Parathyroid adenoma (tissue), 2 donors: ENCODE results near the gene TMEM9.

Experiments
- H2AFZ ChIP-seq: fragments of 300-600 bp; sonication (generic); one replicate; pipeline ENCODE4 v1.7.0; 2017; ENCODE audit warnings: antibody characterized with exemption, mild to moderate bottlenecking
- H3K27ac ChIP-seq: fragments of 300-600 bp; sonication (generic); one replicate; pipeline ENCODE4 v1.7.0; 2017
- H3K27me3 ChIP-seq: fragments of 300-600 bp; sonication (generic); one replicate; pipeline ENCODE4 v1.7.0; 2017; ENCODE audit warnings: low read length; ENCODE audit not compliant: control insufficient read depth, insufficient read depth
- H3K36me3 ChIP-seq: fragments of 300-600 bp; sonication (generic); one replicate; pipeline ENCODE4 v1.7.0; 2017; ENCODE audit warnings: low read length; ENCODE audit not compliant: control insufficient read depth, insufficient read depth
- H3K4me1 ChIP-seq: fragments of 300-600 bp; sonication (generic); one replicate; pipeline ENCODE4 v1.7.0; 2017; ENCODE audit warnings: control low read depth
- H3K4me2 ChIP-seq: fragments of 300-600 bp; sonication (generic); one replicate; pipeline ENCODE4 v1.7.0; 2017; ENCODE audit warnings: low read length
- H3K4me3 ChIP-seq: fragments of 300-600 bp; sonication (generic); one replicate; pipeline ENCODE4 v1.7.0; 2017; ENCODE audit warnings: low read depth, low read length
- H3K79me2 ChIP-seq: fragments of 300-600 bp; sonication (generic); one replicate; pipeline ENCODE4 v1.7.0; 2017; ENCODE audit warnings: control low read depth
- H3K9ac ChIP-seq: fragments of 300-600 bp; sonication (generic); one replicate; pipeline ENCODE4 v1.7.0; 2017; ENCODE audit warnings: mild to moderate bottlenecking
- H3K9me3 ChIP-seq: fragments of 300-600 bp; sonication (generic); one replicate; pipeline ENCODE4 v1.7.0; 2017; ENCODE audit warnings: low read length; ENCODE audit not compliant: control insufficient read depth
- TF ChIP-seq, protein P1 (sequence below): fragments of 300-600 bp; sonication (generic); IDR thresholded peaks from one replicate; pipeline ENCODE4 v1.7.0; 2017; ENCODE audit warnings: antibody characterized with exemption, mild to moderate bottlenecking
- donor health status: primary hyperparathyroidism.

Gene TMEM9

GRCh38 chr1:201112926-201113325, 41.3 kb downstream of the TMEM9 start:
- no peaks in the 10 kb centered on the region for H3K27me3 ChIP-seq
- H3K4me2 ChIP-seq = no peak overlapping the region
- no peaks in the 10 kb centered on the region for H3K79me2 ChIP-seq
- no peaks in the 10 kb centered on the region for H3K9me3 ChIP-seq
- no peak overlapping the region for H3K4me3 ChIP-seq
- TF ChIP-seq, protein P1, sequence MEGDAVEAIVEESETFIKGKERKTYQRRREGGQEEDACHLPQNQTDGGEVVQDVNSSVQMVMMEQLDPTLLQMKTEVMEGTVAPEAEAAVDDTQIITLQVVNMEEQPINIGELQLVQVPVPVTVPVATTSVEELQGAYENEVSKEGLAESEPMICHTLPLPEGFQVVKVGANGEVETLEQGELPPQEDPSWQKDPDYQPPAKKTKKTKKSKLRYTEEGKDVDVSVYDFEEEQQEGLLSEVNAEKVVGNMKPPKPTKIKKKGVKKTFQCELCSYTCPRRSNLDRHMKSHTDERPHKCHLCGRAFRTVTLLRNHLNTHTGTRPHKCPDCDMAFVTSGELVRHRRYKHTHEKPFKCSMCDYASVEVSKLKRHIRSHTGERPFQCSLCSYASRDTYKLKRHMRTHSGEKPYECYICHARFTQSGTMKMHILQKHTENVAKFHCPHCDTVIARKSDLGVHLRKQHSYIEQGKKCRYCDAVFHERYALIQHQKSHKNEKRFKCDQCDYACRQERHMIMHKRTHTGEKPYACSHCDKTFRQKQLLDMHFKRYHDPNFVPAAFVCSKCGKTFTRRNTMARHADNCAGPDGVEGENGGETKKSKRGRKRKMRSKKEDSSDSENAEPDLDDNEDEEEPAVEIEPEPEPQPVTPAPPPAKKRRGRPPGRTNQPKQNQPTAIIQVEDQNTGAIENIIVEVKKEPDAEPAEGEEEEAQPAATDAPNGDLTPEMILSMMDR = no peak
- no peak overlapping the region for H3K9ac ChIP-seq
- no peaks in the 10 kb centered on the region for H3K36me3 ChIP-seq
- no peak overlapping the region for H3K27ac ChIP-seq
- H3K4me1 ChIP-seq = no peaks in the 10 kb centered on the region
- no peak overlapping the region for H2AFZ ChIP-seq

- Histone ChIP-seq H2AFZ (no peak within 1 kb of the TSS), H3K4me1 (no peaks in the 10 kb centered on the region), H3K9me3 (no peaks in the 10 kb centered on the region), H3K79me2 (no peaks in the 10 kb centered on the region), H3K27ac (no peak within 1 kb of the TSS), H3K4me3 (no peak within 1 kb of the TSS), H3K27me3 (no peaks in the 10 kb centered on the region), H3K9ac (no peak within 1 kb of the TSS), H3K4me2 (no peak within 1 kb of the TSS), H3K36me3 (no peaks in the 10 kb centered on the region)
- TF ChIP-seq, protein P1 = no peak
Observed at GRCh38 chr1:201112173-201112731, 42.0 kb downstream of the TMEM9 start, which contains the start of gene CACNA1S. CACNA1S (minus strand) TSS chr1:201112426; CDS start chr1:201112339, 87 bp downstream.

- Histone ChIP-seq H2AFZ (no peak overlapping the region), H3K9ac (no peak overlapping the region), H3K36me3 (no peaks in the 10 kb centered on the region), H3K4me3 (no peak overlapping the region), H3K4me1 (no peaks in the 10 kb centered on the region), H3K9me3 (no peaks in the 10 kb centered on the region), H3K4me2 (no peak overlapping the region), H3K27me3 (no peaks in the 10 kb centered on the region), H3K79me2 (no peaks in the 10 kb centered on the region), H3K27ac (no peak overlapping the region)
- TF ChIP-seq, protein P1 = no peak
Observed at GRCh38 chr1:201111672-201112071, 42.6 kb downstream of the TMEM9 start.

DNA sequence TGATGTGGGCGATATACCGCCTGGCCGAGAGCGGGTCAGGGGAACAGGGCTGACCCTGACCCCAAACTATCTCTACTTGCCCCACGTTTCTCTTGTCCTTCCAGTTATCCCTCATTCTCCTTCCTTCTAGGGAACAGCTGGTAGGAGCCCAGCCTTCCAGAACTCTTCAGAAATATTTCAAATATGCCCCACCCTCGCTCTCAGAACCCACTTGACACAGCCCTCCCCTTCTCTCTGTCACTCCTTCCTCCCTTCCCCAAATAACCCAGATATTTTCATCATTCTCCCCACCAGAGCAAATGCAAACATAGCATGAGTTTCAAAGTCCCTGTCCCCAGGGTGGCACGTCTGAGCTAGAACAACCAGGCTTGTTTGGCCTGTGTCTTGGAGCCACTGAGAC, 43.1 kb downstream of the TMEM9 start:
- no peaks in the 10 kb centered on the region for H3K79me2 ChIP-seq
- H3K27me3 ChIP-seq = no peaks in the 10 kb centered on the region
- TF ChIP-seq, protein P1 = no peak
- H3K9ac ChIP-seq = no peak overlapping the region
- no peak overlapping the region for H3K4me2 ChIP-seq
- no peaks in the 10 kb centered on the region for H3K4me1 ChIP-seq
- H3K9me3 ChIP-seq = no peaks in the 10 kb centered on the region
- no peak overlapping the region for H3K4me3 ChIP-seq
- no peak overlapping the region for H2AFZ ChIP-seq
- H3K27ac ChIP-seq = no peak overlapping the region
- no peaks in the 10 kb centered on the region for H3K36me3 ChIP-seq

DNA sequence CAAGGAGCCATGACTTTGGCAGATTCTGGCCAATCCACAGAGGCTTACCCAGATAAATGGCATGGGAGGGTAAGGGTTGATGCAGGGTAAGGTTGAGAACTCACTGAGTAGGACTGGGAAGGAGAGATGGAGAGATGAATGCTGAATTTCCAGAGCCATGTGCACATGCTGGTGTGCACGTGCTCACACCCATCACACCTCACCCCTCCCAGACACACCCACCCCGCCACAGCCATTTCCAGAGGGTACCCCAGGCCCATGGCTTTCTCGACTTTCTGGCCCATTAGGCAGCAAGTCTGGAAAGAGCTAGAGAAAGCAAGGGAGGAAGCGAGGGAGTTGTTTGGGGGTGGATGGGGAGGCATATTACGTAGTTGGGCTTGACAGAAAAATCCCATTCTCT, 43.7 kb downstream of the TMEM9 start:
- no peaks in the 10 kb centered on the region for H3K27me3 ChIP-seq
- no peak overlapping the region for H2AFZ ChIP-seq
- no peak overlapping the region for H3K4me2 ChIP-seq
- no peak overlapping the region for H3K4me3 ChIP-seq
- H3K79me2 ChIP-seq = no peaks in the 10 kb centered on the region
- no peak overlapping the region for H3K9ac ChIP-seq
- TF ChIP-seq, protein P1 = no peak
- no peaks in the 10 kb centered on the region for H3K4me1 ChIP-seq
- no peak overlapping the region for H3K27ac ChIP-seq
- no peaks in the 10 kb centered on the region for H3K9me3 ChIP-seq
- no peaks in the 10 kb centered on the region for H3K36me3 ChIP-seq
